H4 (cell line): ENCODE data around the gene HSD17B11. TPM values are rescaled to one million over a fixed set of nuclear protein-coding genes. Genes with fewer than 3 reads are reported as not detected.
"Not testable (repeated sequence)": the region's sequence is repeated elsewhere in the genome, so short reads cannot be mapped to it uniquely, and the experiment has no call there.

Experiments
- DNase-seq: peaks from one replicate; pipeline ENCODE4 v3.0.0-alpha.2; 2015; ENCODE audit warnings: low spot score
- total RNA-seq: library from RNA; depleted of rRNA; stranded (reverse); fragments of >200 nt; shearing (Covaris generic); gene quantifications from 2 replicates; pipeline ENCODE4 v1.2.3, GENCODE V29; 2014

HSD17B11 gene
- total RNA-seq, 1 experiment from 2014 or later = 37.3 TPM

DNA sequence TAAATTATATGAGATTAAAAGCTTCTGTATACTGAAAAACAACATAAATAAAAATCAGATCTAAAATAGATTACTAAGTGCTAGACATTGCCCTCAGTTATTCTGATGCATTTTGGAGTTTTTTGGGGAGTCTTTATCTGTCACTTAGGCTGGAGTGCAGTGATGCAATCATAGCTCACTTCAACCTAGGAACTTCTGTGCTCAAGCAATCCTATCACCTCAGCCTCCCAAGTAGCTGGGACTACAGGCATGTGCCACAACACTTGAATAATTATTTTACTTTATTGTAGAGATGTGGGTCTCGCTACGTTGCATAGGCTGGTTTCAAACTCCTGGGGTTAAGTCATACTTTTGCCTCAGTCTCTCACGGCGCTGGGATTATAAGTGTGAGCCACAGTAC, 31.7 kb downstream of the HSD17B11 start:
- no peak for DNase-seq

DNA sequence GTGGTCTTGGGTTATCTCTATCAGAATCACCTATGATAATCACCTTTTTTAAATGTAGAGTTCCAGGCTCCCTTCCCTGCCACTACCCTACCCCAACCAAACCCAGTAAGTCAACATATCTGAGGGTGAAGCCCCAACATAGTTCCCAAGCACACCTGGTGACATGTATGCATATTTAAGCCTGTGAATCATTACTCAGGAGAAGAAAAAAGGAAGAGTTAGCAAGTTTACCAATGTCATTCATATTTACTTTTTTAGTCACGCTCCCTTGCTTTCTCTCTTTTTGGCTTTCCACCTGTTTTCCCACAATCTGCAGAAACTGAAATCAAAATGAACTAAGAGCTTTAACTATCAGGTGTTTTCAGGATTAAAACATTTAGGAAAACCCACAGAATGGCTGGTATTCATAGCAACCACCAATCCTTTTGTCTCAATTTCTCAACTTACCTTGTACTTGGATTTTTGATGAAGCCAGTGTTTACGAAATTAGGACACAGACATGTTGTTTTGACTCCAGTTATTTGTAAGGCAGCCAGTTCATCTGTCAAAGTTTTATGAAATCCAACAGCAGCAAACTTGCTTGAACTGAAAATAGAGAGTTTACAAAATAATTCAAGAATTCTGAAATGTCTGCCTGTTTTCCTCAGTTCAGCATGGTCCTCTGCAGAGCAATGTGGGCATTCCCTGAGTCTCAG, 34.0 kb downstream of the HSD17B11 start:
- DNase-seq = no peak

DNA sequence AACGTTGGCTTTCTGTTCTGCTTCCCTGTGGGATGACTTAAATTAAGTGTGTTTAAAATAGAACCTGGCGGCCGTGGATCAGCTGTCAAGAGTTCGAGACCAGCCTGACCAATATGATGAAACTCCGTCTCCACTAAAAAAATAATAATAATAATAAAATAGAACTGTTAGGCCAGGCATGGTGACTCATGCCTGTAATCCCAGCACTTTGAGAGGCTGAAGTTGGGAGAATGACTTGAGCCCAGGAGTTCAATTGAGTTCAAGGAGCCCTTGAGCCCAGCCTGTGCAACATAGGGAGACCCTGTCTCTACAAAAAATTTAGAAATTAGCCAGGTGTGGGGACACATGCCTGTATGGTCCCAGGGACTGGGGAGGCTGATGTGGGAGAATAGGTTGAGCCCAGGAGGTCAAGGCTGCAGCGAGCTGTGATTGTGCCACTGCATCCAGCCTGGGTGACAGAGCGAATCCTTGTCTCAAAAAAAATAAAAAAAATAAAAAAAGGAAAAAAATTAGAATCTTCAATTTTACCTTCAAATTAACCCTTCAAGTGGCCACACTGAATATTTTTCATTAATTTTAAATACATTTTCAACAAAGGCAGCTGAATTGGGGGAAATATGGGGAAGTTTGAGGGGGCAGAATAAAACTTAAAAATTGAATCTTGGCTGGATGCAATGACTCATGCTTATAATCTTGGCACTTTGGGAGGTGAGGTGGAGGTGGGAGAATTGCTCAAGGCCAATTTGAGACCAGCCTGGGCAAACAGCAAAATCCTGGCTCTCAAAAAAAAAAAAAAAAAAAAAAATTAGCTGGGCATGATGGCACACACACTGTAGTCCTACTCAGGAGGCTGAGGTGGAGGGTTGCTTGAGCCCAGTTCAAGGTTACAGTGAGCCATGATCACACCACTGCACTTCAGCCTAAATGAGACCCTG, 36.6 kb downstream of the HSD17B11 start:
- DNase-seq = peak; percentile 10

DNA sequence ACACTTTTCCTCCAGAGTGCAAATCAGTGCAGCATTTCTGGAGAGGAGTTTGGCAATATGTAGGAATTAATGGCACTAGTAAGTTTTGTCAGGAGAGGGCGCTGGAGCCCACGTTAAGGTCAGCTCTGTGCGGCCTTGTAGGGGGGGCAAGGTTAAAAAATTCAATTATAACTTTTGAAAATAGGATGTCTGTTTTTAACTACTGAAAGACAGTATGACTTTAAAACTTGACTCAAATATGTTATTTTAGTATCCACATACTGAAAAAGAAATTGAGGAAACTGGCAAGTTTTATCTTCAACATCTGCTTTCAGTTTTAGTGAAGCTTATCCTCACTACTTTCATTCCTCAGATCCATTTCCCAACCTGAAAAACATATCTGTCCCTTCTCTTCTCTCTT, 37.4 kb downstream of the HSD17B11 start:
- peak; percentile 47 for DNase-seq

DNA sequence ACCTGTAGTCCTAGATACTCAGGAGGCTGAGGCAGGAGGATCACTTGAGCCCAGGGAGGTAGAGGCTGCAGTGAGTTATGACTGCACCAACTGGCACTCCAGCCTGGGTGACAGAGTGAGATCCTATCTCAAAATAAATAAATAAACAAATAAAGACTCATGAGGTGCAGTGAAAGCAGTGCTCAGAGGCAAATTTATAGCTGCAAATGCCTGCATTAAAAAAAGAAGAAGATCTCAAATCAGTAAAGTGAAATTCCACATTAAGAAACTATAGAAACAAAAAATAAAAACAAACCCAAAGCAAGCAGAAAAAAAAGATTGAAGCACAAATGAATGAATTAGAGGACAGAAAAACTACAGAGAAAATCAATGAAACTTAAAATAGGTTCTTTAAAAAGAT, 45.8 kb downstream of the HSD17B11 start:
- DNase-seq = no peak

DNA sequence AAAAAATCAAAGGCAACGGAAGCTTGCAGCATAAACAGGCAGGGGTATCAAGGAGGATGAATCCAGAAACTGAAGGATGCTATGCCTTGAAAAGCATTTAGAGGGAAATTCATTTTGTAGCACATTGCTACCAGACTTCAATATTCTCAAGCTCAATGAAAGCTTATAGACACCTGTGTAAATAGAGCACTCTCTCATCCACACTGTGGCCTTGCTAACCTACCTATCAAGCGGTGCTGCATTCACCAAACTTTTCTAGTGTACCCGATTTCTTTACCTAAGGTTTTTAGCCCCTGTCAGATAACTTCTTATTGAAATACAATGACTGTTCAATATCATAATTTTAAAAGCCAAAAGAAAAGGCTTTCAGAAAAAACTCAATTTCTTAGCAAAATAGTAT, 48.1 kb downstream of the HSD17B11 start:
- no peak for DNase-seq

DNA sequence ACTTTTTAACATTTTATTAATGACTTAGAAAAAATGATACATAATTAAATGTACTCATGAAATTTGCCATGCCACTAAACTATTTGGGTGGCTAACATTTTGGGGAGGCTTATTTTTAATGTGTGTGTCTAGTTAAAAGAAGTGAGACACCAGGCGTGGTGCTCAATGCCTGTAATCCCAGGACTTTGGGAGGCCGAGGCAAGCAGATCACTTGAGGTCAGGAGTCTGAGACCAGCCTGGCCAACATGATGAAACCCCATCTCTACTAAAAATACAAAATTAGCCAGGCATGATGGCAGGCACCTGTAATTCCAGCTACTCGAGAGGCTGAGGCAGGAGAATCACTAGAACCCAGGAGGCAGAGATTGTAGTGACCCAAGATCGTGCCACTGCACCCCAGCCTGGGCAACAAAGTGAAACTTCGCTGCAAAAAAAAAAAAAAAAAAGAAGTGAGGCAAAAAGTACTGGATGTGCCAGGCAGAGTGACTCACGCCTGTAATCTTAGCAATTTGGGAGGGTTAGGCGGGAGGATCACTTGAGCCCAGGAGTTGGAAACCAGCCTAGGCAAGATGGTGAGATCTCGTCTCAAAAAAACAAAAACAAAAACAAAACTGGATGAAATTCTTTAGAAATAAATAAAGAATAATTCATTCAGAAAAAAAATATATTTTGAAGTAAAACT, 48.9 kb downstream of the HSD17B11 start:
- peak; percentile 78 for DNase-seq

DNA sequence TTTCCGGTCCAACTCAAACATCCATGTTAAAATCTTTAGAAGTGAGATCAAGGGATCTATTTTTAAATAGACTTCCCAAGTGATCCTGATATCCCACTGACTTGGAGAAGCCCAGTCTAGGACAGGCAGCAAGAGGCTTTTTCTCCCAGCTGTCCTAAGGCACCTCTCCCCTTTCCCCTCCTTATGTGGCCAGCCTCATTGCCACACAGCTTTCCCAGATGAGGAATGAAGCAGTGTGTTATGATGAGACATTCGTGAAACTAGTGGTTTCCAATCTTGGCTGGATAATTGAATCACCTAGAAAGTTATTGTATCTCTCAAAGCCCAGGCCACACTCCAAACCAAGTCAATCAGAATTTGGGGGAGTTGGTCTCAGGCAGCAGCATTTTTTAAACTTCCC, 51.5 kb downstream of the HSD17B11 start:
- no peak for DNase-seq

DNA sequence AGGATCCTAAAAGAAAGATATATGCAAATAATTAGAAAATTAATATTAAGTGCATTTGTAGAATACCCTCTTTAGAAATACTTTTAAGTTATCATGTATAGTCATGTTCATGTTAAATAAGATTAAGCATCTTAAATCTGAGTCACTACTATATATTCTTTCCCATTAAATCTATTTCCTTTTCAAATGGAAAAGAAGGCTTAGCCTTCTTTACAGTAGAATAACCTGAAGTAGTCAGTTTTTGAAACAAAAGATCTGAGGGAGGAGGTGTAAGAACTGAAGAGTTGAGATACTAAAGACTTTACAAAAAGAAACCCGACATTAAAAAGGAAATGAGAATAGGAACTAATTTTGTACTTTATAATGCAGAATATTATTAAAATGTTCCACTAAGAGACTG, 53.6 kb downstream of the HSD17B11 start:
- no peak for DNase-seq

DNA sequence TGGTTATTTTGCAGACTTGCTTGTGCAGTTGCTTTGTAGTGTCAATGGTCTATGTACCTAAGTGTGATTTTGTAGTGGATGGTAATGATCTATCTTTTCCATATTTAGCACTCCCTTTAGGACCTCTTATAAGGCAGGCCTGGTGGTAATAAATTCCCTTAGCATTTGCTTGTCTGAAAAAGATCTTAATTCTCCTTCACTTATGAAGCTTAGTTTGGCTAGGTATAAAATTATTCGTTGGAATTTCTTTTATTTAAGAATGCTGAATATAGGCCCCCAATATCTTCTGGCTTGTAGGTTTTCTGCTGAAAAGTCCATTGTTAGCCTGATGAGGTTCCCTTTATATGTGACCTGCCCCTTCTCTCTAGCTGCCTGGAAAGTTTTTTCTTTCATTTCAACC, 57.7 kb downstream of the HSD17B11 start:
- no peak for DNase-seq

DNA sequence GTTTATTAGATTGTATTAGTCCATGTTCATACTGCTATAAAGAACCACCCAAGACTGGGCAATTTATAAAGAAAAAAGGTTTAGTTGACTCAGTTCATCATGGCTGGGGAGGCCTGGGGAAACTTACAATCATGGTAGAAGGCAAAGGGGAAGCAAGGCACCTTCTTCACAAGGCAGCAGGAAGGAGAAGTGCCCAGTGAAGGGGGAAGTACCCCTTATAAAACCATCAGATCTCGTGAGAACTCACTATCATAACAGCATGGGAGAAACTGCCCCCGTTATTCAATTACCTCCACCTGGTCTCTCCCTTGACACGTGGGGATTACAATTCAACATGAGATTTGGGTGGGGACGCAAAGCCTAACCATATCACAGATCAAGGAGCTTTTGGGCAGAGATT, 60.2 kb downstream of the HSD17B11 start:
- no peak for DNase-seq

DNA sequence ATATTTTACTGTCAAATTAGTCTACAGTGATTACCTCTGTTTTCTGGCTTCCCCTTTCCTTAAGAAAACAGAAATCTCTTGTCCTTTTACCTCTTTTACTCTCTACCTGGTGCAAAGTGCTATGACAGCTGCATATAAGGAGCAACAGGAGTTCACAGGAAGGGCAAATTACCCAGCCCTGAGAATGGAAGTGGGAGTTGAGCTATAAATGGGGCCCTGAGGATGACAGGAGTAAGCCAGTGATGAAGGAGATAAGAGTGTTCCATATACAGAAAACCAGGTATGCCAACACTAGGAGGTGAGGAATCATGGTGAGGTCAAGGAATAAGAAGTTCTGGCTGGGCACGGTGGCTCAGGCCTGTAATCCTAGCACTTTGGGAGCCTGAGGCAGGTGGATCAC, 63.9 kb downstream of the HSD17B11 start:
- DNase-seq = no peak

DNA sequence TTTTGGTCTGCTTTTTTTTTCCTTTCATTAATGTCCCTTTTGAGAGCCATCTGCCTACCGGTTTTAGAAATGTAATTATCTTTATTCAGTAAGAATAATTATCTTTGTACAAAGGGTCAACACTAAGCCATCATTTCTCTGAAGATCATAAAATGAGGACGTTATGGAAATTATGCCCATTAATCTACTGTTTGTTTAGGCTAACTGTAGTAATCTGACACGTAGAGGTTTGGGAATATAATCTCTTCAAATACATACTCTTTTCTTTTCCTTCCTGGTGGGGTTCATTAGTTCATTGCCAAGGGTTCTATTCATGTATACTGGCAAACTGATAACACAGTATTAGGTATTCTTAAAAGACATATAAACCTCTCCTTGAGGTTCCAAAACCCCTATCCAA, 64.5 kb downstream of the HSD17B11 start:
- DNase-seq = no peak

DNA sequence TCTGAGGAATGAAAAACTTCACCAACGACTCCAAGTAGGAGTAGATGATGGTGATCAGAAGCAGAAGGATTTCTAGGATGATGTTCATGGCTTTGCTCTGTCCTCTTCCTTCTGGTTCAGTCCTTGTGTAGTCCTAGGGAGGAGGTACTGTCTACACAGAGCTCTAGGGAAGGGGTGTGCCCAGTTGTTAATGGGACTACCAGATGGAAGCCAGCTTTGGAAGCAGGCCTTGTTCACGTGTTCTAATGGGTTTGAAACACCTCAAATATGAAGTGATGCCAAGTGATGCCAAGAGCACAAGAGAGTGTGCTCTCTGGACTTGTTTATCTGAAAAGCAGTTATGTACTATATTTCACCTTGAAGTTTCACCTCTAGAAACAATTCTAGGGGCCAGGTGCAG, 68.2 kb downstream of the HSD17B11 start, which contains the start of gene HSD17B13:
TSS of gene HSD17B13 (minus strand) at position 129 of the 400 bp plus-strand sequence. CDS start at position 88, 41 bp downstream.
- DNase-seq = peak; percentile 13

DNA sequence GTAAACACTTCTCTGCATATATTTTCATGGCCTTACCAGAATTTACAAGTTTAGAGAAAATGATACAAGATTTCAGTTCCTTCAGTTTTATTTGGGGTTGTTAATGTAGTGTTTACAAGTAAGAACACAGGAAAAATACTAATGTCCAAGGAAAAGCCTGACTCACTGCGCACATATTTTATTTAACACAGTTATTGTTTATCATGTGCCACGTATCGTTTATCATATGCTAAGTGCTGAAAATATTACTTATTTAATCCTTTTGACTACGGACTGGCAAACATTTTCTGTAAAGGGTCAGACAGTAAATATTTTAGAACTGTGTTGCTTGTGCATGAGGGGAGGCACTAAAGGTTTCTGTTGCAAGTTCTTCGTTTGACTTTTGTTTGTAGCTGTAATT, 69.1 kb downstream of the HSD17B11 start:
- no peak for DNase-seq

DNA sequence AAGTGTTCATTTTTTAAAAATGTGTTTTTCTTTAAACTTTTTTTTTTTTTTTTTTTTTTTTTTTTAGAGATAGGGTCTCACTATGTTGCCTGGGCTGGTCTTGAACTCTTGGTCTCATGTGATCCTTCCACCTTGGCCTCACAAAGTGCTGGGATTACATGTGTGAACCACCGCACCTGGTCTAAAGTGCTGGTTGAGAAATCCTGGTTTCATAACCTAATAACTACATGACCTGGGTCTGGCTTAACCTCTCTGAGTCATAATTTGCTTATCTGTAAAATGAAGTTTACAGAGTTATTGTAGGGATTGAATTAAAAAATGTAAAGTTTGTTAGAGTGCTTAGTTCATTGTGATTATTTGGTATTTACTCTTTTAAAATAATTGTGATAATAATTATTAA, 73.5 kb downstream of the HSD17B11 start:
- peak; percentile 20 for DNase-seq

DNA sequence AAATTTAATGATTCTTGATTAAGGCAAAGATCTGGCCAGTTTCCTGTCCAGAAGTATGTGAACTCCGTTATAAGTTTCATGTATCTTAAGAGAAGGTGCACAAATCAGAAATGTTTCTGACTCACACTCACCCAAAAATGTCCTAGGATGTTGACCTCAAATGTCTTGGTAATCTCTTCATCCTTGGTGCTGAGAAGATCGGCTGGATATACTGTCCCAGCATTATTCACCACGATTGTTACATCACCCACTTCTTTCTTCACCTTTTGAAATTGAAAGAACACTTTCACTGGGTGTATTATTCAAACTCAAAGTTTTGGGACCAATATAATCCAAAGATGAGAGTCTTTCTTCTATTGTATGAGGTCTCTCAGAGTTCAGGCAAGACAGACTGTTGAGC, 74.0 kb downstream of the HSD17B11 start:
- DNase-seq = no peak

DNA sequence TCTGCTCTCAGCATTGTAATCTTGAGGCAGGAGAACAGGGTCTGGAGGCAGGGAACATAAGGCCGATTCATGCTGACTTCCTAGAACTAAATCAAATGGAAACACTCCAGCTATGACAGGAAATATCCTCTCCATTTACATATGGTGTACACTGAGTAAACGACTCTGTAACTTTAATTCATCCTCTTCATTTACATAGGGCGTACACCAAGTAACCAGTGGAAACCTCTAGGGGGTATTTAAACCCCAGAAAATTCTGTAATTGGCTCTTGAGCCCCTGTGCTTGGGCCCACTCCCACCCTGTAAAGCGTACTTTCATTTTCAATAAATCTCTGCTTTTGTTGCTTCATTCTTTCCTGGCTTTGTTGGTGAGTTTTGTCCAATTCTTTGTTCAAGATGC, 76.0 kb downstream of the HSD17B11 start:
- DNase-seq = not testable (repeated sequence)

DNA sequence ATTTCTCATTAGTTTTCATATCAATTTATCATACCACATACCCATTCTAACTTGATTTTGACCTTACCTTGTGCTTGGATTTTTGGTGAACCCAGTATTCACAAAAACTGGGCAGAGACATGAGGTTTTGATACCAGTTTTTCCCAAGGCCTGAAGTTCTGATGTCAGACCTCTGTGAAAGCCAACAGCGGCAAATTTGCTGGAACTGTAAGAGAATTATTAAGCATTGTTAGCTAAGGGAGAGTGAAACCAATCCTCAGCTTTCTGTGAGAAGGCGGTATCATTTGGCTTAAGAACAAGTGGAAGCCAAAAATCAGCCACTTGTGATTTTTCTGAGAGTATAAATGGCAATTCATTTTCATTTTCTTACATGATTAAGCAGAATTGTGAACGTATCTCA, 77.2 kb downstream of the HSD17B11 start:
- DNase-seq = no peak

DNA sequence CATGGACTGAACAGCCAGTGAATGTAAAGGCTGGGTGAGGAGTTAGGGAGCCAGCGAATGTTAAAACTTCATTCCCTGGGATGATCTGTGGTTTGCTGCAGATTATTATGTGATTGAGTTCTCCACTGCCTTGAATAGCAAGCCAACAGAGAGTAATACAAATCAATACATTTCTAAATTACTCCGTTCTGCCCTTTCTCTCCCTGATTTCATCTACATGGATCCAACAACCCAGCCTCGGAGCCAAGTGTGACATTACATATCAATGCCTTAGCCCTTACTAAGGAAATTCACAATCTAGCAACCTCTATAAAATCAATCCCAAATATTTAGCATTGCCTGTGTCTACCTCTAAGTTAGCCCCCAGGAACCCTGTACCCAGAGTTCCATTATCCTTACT, 79.3 kb downstream of the HSD17B11 start:
- DNase-seq = no peak

DNA sequence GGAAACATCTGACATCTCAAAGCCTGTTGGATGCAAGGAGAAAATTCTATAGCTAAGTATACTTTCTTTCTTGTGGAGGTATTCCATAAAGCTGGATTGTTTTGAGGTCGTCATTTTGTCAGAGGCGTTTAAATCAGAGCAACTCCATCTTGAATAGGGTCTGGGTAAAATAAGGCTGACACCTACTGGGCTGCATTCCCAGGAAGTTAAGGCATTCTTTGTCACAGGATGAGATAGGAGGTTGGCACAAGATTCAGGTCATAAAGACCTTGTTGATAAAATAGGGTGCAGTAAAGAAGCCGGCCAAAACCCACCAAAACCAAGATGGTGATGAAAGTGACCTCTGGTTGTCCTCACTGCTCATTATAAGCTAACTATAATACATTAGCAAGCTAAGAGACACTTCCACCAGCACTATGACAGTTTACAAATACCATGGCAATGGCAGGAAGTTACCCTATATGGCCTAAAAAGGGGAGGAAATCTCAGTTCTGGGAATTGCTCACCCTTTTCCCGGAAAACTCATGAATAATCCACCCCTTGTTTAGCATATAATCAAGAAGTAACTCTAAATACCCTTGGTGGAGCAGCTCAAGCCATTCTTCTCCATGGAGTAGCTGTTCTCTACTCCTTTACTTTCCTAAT, 80.2 kb downstream of the HSD17B11 start:
- DNase-seq = peak; percentile 74

DNA sequence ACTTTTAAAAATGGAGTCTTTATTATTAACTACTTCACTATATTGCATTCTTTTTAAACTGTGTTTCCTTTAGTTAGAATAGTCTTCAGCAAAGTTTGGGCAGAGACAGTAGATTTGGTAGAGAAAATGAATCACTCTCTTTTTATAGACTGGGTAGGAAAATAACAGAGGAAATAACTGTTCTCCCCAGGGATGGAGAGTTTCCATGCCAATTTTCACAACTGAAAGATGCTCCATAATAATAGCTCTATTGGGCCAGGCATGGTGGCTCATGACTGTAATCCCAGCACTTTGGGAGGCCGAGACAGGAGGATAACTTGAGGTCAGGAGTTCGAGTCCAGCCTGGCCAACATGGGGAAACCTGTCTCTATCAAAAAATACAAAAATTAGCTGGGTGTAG, 81.4 kb downstream of the HSD17B11 start:
- DNase-seq = no peak
